Mammary epithelial cell (primary cell): ENCODE measurements around the gene HMG20B.

Experiments
- CTCF ChIP-seq, 2 donors: IDR thresholded peaks in 1 of 2; conservative IDR thresholded peaks in 1 of 2; 2 replicates each; pipeline ENCODE4 v1.5.1; 2011 to 2012; ENCODE audit warnings: inconsistent platforms in 2 of 2, low read length in 2 of 2, mild to moderate bottlenecking in 2 of 2, control low read depth in 1 of 2, low read depth in 1 of 2; ENCODE audit not compliant: insufficient read depth in 1 of 2; ENCODE audit errors: extremely low read depth in 1 of 2
- EZH2 ChIP-seq: IDR thresholded peaks from 2 replicates; pipeline ENCODE4 v1.6.1; 2012; ENCODE audit warnings: low read length, inconsistent platforms, borderline replicate concordance

GRCh38 chr19:3619631-3620012, 46.9 kb downstream of the HMG20B start:
- no peak for TF ChIP-seq EZH2
- no peak for TF ChIP-seq CTCF (conservative IDR thresholded peaks at IDR 0.05 in 1 of 2, IDR thresholded peaks at IDR 0.05 in 1 of 2; ENCODE audit: extremely low read depth in 1 of 2, insufficient read depth in 1 of 2, low read depth in 1 of 2, low read length in 2 of 2)
